GM19468 (cell line): ENCODE measurements around the gene KIF3B.
"Not testable (repeated sequence)": the region's sequence is repeated elsewhere in the genome, so short reads cannot be mapped to it uniquely, and the experiment has no call there.

Experiments
- ATAC-seq: cut with Tn5 transposase; IDR thresholded peaks from one replicate; pipeline ENCODE4 v1.9.1; 2021; ENCODE audit warnings: mild to moderate bottlenecking, moderate library complexity, moderate number of reproducible peaks; ENCODE audit not compliant: unreplicated experiment; ENCODE audit errors: extremely low read depth

The KIF3B gene

DNA sequence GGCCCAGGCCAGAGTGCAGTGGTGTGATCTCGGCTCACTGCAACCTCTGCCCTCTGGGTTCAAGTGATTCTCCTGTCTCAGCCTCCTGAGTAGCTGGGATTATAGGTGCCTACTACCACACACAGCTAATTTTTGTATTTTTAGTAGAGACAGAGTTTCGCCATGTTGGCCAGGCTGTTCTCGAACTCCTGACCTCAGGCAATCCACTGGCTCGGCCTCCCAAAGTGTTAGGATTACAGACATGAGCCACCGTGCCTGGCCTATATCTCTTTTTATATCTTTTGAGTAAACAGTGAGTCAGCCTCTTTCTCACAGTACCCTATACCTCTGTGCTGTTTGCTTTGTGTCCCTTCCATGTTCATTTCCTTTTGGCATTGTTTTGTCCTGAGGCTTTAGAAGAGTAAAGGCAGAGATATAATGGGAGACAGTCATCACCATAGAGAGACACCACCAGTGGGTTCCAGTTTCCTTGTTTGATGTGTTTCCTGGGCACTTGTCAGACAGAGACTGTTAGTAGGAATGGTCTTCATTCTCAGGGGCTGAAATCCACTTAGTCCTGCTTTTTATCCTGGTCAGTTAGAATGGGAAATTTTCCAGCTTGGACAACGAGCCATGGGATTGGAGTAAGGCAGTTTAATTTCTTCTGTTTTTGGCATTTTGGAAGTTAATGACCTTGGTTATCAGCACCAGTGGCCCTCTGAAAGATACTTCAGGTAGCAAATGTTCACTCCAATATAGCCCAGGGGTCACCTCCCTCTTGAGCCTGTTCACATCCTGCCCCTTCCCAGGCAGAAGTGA, 48.5 kb downstream of the KIF3B start:
- ATAC-seq, result no peak

GRCh38 chr20:32326504-32326845, 49.0 kb downstream of the KIF3B start:
- no peak for ATAC-seq

DNA sequence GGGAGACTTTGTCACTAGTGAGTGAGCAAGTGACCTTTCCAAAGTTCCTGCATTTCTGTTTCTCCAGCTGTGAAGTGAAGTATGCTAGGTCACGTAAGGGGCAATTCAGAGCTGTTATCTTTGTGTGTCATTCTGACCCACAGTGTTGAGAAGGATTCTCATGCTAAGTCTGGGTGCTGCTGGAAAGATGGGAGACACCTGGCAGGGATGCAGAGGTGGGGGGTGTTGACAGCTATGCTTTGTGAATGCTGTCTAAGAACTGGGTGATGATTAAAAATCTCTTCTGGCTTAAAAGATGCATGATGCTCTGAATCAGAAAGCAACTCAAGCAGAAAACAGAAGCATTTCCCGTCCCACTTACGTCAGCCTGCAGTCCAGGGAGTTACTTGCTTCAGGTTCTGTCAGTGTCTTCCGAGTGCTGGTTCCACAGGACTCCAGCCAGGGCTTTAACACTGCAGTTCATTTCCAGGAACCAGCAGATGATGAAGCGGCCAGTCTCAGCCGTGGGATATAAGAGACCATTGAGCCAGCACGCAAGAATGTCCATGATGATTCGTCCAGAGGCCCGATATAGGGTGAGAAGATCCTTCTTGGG, 49.7 kb downstream of the KIF3B start:
- ATAC-seq, result no peak

- ATAC-seq, result no peak
Measured at GRCh38 chr20:32329817-32330554, 52.5 kb downstream of the KIF3B start.

DNA sequence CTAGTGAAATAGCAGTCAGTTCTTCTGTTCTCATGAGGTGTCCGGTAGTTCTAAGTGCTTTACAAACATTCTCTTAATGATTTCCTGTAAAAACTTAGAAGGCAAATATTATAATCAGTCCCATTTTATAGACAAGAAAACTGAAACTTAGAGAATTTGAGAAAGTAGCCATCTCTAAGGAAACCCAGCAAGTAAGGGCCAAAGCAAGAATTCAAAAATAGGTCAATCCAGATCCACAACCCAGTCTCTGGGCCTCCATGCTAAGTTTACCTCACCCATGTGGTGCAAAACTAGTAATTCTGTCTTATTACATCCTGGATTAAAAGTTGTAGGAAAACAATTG, 53.1 kb downstream of the KIF3B start:
- ATAC-seq, result no peak

DNA sequence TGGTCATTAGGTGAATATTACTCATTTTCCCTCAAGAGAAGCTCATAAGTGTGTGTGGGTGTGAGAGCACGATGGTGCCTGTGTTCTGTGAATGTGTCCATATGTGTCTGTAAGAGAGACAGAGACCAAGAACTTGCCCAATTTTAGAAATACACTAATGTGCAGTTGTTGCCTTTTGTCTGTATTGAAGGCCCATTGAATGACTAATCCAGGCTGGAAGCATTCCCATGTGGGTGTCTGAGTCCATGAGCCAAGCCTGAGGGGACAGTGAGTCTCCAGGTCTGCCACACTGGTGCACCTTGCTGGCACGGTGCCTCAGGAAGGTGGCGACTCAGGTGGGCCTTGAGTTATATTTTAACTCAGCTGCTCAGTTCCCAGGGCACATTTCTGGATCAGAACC, 55.2 kb downstream of the KIF3B start:
- no peak for ATAC-seq

DNA sequence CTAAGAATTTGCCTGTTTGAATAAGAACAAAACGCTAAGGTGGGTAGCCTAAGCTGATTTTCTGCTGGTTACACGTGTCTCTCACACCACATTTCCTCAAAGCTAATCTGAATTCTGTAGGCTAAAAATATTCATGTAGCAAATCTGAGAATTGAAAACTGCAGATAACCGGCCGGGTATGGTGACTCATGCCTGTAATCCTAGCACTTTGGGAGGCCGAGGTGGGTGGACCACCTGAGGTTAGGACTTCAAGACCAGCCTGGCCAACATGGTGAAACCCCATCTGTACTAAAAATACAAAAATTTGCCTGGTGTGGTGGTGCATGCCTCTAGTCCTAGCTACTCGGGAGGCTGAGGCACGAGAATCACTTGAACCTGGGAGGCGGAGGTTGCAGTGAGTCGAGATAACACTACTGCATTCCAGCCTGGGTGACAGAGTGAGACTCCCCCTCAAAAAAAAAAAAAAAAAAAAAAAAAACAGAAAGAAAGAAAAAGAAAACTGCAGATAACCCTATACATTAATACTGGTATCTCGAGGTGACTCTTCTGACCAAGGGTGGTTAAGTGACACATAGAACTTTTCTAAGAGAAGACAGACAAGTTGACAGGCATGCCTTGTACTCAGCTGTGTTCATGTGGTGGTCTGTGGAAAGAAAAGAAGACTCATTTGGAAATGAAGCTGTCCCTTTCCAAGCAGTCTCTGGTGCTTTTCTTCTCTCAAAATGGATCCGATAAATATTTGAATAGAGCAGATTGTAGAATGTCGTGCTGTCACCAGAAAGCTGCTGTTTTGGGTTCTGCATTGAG, 55.9 kb downstream of the KIF3B start:
- no peak for ATAC-seq

DNA sequence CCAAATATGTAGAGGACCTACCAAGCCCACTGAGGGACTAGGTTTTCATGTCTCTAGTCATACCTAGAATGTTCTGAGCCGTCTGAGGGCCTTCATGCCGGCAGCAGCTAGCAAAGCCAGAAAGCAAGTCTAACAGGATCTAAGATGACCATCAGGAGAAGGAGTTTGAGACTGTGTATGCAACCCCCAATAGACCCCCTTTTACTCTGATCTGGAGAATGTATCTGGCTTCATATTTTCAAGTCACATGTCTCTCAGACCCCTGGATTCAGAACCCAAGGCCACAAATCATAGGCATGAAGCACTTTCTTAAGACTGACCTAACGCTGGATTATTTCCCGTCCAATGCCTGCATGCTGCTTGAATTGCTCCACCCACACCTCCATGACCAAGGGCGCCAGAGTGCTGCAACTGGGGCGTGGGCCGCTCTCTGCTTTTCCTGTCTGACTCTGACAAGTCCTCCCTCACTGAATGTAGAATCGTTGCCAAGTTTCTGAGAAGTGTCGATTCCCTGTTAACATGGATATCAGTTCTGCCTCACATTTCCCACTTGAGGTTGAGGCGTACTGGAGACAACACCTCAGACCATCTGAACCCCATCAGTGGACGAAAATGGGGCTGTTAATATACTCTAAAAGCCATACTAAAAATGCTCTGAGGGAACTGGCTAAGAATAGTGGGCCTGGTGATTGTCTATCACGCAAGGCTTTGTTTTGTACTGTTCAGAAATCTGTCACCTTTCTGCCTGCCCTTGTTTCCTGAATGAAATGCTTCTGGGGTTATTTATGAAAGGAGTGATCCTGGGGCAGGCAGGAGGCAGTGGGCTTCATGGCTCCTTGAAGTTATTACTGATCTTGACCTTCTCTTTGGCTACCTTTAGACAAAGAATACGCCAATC, 56.8 kb downstream of the KIF3B start:
- ATAC-seq, result no peak

DNA sequence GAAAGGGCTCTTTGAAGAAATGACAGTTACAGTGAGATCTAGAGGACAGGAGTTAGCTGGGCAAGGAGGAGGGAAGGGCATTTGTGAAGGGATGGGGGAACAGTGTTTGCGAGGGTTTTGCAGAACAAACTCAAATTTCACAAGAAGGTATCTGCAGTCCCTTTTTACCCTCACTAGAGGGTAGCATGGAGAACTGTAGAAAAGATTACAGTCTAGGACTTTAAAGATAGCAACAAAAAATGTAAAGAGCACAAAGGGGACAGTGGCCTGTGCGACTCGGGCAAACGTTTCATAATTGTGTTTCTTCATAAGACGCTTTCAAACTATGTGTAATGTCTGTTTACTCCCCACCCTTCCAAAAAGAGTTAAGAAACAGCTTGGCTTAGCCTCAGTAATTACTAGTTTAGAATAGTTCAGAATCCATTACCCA, 59.5 kb downstream of the KIF3B start:
- ATAC-seq, result no peak

- no peak for ATAC-seq
Measured at GRCh38 chr20:32337937-32338661, 60.6 kb downstream of the KIF3B start.

DNA sequence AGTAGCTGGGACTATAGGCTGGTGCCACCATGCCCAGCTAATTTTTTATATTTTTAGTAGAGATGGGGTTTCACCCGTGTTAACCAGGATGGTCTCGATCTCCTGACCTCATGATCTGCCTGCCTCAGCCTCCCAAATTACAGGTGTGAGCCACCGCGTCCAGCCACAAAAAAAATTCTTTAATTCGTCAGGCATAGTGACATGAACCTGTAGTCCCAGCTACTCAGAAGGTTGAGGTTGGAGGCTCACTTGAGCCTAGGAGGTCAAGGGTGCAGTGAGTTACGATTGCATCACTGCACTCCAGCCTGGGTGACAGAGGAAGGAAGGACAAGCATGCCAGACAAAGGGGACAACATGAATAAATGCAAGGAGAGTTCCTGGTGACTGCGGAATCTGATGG, 61.2 kb downstream of the KIF3B start:
- no peak for ATAC-seq

DNA sequence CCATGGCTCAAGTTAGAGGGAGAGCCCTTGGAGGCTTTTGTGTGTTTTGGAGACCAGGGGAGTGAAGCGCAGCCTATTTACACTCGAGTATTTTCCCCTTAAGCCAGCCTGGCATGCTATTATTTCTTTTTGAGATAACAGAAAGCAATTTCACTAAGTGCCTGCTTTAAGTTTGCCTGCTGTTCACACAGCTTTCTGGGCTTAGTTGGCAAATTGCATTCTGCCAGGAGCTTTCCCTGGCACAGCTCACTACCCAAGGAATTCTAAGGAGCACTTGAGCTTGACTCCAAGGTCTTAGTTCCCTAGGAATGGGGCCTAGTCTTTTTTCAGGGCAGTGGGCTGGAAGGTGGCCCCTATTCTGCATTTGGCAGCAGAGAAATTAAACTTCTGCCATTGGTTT, 61.7 kb downstream of the KIF3B start:
- ATAC-seq, result no peak

- ATAC-seq, result not testable (repeated sequence)
Measured at GRCh38 chr20:32341053-32341452, 63.6 kb downstream of the KIF3B start.

DNA sequence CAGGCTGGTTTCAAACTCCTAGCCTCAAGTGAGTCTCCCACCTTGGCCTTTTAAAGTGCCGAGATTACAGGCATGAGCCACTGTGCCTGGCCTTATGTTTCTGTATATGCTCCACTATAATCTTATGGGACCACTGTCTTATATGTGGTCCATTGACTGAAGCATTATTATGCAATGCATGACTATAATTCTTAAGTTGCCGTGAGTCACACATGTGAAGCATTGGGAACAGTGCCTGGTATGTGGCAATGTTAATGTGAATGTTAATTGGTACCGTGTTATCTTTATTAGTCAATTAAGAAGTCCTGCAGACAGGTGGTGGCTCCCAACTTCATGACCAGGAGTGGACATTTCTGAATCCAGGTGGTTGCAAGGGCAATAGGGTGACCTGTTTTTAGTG, 66.0 kb downstream of the KIF3B start:
- ATAC-seq, result no peak

DNA sequence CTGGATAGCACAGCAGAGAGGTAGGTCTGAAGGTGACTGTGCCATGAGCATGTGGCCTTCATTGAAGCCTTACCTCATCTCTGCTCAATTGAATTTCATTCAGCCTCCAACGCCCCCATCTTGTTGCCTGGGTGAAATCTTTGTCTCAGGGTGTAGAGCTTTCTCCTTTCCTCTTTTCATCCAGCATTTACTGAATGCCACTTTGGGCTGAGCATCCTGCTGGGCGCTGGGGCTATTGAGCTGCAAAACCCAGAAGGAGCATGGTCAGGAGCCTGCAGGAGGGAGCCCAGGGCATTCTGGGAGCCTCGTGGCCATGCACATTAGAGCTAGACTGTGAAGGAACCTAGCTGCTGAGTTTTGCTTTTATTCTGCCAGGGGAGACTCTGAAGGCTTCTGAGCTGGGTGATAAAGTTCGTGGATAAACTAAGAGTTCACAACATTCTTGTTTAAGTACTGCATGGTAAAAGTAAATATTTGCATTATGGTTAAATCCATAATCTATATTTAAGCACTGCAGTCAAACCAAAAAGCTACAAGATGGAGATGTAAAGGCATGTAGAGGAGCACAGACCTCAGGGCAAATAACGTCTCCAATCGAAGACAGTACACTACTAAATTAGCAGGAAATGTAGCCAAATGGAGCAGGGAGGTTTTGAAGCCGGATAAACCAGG, 67.5 kb downstream of the KIF3B start:
- no peak for ATAC-seq

DNA sequence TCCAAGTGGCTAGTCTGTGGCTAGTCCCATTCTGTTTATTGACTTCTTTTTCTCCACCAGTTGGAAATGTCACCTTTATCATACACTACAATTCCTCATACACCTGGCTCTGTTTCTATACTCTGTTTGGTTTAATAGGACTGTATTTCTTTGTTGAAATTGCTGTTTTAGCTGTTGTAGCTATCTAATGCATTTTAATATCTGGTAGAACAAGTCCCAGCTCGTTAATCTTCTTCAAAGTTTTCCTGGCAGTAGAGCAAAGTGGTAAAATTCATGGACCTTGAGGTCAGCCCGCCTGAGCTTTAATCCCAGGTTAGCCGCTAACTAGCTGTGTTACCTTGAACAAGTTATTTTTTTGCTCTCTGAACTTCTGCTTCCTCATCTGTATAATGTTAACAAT, 70.8 kb downstream of the KIF3B start:
- ATAC-seq, result no peak

DNA sequence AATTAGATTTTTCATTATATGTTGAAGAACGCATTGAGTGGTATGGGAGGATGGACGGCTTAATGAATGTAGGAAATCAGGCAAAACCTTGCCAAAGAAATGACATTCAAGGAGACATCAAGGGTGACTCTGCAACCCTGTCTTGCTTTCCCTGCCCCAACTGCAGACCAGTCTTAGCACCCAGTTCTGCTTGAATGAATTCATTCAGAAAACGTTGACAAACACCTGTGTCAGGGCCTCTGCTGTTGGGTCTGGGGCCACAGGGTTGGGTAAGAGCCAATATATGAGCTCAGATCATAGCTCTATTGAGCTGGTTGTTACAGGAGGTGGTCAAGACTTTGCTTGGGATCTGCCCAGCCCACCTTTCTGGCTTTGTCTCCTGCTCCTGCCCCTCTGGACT, 73.0 kb downstream of the KIF3B start:
- ATAC-seq, result no peak

DNA sequence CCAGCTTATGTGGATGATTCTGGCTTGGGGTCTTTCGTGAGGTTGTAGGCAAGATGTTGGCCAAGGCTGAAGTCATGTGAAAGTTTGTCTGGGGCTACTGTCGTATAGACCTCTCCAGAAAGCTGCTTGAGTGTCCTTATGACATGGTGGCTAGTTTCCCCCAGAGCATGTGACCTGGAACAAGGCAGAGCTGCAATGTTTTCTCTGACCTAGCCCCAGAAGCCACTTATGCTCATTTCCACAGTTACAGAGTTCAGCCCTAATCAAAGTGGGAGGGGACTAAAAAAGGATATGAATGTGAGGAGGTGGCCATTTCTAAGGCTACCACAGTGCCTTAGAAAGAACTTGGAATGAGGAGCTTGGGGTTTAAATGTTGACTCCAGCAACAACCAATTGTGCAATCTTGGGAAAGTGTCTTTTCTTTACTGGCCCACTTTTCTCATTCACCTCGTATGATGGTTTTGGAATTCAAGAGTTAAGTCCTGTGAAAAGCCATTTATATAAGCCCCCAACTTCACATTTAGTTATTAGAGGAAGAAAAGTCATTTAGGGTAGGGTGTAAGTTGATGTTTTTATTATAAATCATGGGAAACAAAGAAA, 74.8 kb downstream of the KIF3B start:
- no peak for ATAC-seq
